ENCODE data around the gene TNFRSF6B.

The TNFRSF6B gene

DNA sequence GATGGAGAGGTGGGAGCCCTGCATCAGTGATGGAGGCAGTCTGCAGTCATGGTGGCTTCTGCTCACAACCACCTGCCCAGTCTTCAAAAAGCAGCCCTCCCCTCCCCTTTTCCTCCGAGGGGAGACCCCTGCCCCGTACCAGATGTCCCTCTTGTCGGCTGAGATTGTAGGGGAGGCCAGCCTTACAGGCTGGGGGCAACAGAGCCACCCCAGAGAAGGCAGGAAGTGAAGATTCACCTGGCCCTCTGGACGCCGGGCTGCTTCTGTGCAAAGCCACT is 4.5 kb downstream of the TNFRSF6B start:
- Histone ChIP-seq H3K36me3 (ENCODE audit: control insufficient read depth, insufficient read depth, low read length) (peaks cover 24% of the 10 kb centered on the region), H3K27me3 (ENCODE audit: control insufficient read depth, insufficient read depth, low read length) (no peaks in the 10 kb centered on the region), H3K9me3 (ENCODE audit: control insufficient read depth, insufficient read depth, low read depth, low read length) (no peaks in the 10 kb centered on the region), H3K9ac (ENCODE audit: low read length) (no peak overlapping the region), H3K27ac (ENCODE audit: low read depth, low read length) (no peak overlapping the region), H3K4me1 (ENCODE audit: control insufficient read depth, insufficient read depth, low read length) (peaks cover 30% of the 10 kb centered on the region), H3K4me3 (ENCODE audit: low read depth, low read length) (no peak overlapping the region)

DNA sequence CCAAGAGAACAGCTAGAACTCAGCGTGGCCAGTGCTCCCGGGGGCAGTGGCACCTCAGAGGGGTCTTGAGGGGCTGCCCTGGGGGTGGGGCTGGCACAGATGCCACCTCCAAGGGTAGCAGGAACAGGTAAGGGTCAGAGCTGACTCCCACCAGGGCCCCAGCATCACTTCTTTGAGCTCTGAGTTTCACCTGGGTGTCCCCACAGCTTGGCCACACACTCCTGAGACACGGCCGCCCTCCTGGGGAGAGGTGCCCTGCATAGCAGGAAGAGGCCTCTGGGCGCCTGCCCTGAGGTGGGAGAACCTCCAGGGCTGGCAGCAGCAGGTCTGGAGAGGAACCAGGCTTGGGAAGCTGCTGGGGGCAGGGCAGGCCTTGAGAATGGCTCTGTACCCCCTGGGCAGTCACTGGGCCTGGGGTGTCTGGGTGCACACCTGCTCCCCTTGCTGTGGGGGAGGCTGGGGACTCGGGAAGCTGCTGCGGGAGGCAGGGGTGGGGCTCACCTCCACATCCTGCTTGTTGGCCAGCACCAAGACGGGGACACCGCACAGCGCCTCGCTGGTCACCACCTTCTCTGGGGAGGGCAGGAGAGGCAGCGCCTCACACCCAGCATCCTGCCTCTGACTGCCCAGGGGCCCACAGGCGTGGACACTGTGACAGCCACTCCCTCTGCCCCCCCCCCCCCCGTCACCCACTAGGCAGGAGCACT is 5.0 kb downstream of the TNFRSF6B start:
- no peak overlapping the region for H3K27ac ChIP-seq (ENCODE audit: low read depth, low read length)
- H3K4me1 ChIP-seq (ENCODE audit: control insufficient read depth, insufficient read depth, low read length) = peaks cover 30% of the 10 kb centered on the region
- H3K9ac ChIP-seq (ENCODE audit: low read length) = no peak overlapping the region
- H3K4me3 ChIP-seq (ENCODE audit: low read depth, low read length) = no peak overlapping the region
- peaks cover 29% of the 10 kb centered on the region for H3K36me3 ChIP-seq (ENCODE audit: control insufficient read depth, insufficient read depth, low read length)
- H3K27me3 ChIP-seq (ENCODE audit: control insufficient read depth, insufficient read depth, low read length) = no peaks in the 10 kb centered on the region
- H3K9me3 ChIP-seq (ENCODE audit: control insufficient read depth, insufficient read depth, low read depth, low read length) = no peaks in the 10 kb centered on the region

DNA sequence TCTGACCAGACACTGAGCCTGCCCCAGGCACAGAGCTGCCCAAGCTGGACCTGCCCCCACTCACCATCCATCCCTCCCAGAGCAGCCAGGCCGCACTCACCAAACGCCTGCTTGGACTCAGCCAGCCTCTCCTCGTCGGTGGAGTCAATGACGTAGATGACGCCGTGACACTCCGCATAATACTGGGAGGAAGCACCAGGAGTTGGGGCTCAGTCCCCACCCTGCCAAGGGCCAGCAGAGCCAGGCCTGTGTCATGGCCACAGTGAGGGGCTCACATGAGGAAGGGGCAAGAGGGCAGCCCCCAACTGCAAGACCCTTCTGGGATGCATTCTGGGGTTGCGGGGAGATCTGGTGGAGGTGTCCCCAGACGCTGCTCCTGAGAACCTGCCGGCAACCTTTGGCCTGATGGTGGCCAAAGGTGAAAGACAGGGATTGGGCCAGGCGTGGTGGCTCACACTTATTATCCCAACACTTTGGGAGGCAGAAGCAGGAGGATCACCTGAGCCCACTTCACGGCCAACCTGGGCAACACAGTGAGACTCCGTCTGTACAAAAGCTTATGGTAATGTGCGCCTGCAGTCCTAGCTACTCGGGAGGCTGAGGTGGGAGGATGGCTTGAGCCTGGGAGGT is 5.7 kb downstream of the TNFRSF6B start:
- Histone ChIP-seq H3K9ac (ENCODE audit: low read length) (no peak overlapping the region), H3K36me3 (ENCODE audit: control insufficient read depth, insufficient read depth, low read length) (peaks cover 30% of the 10 kb centered on the region)

GRCh38 chr20:63702751-63703470 is 6.5 kb downstream of the TNFRSF6B start:
- H3K27me3 ChIP-seq (ENCODE audit: control insufficient read depth, insufficient read depth, low read length) = no peaks in the 10 kb centered on the region
- H3K9ac ChIP-seq (ENCODE audit: low read length) = no peak overlapping the region
- H3K4me1 ChIP-seq (ENCODE audit: control insufficient read depth, insufficient read depth, low read length) = peaks cover 19% of the 10 kb centered on the region
- peaks cover 30% of the 10 kb centered on the region for H3K36me3 ChIP-seq (ENCODE audit: control insufficient read depth, insufficient read depth, low read length)
- no peak overlapping the region for H3K27ac ChIP-seq (ENCODE audit: low read depth, low read length)
- H3K4me3 ChIP-seq (ENCODE audit: low read depth, low read length) = no peak overlapping the region
- H3K9me3 ChIP-seq (ENCODE audit: control insufficient read depth, insufficient read depth, low read depth, low read length) = no peaks in the 10 kb centered on the region

More for the DNA sequence above, 5.7 kb downstream of the TNFRSF6B start:
- no peak overlapping the region for H3K27ac ChIP-seq (ENCODE audit: low read depth, low read length)
- no peaks in the 10 kb centered on the region for H3K27me3 ChIP-seq (ENCODE audit: control insufficient read depth, insufficient read depth, low read length)
- peaks cover 25% of the 10 kb centered on the region for H3K4me1 ChIP-seq (ENCODE audit: control insufficient read depth, insufficient read depth, low read length)
- no peaks in the 10 kb centered on the region for H3K9me3 ChIP-seq (ENCODE audit: control insufficient read depth, insufficient read depth, low read depth, low read length)
- H3K4me3 ChIP-seq (ENCODE audit: low read depth, low read length) = no peak overlapping the region

GRCh38 chr20:63703471-63703975 is 7.1 kb downstream of the TNFRSF6B start:
- Histone ChIP-seq H3K9me3 (ENCODE audit: control insufficient read depth, insufficient read depth, low read depth, low read length) (no peaks in the 10 kb centered on the region), H3K4me1 (ENCODE audit: control insufficient read depth, insufficient read depth, low read length) (peaks cover 19% of the 10 kb centered on the region), H3K4me3 (ENCODE audit: low read depth, low read length) (no peak overlapping the region), H3K36me3 (ENCODE audit: control insufficient read depth, insufficient read depth, low read length) (peaks cover 30% of the 10 kb centered on the region), H3K27ac (ENCODE audit: low read depth, low read length) (no peak overlapping the region), H3K27me3 (ENCODE audit: control insufficient read depth, insufficient read depth, low read length) (no peaks in the 10 kb centered on the region), H3K9ac (ENCODE audit: low read length) (no peak overlapping the region)

DNA sequence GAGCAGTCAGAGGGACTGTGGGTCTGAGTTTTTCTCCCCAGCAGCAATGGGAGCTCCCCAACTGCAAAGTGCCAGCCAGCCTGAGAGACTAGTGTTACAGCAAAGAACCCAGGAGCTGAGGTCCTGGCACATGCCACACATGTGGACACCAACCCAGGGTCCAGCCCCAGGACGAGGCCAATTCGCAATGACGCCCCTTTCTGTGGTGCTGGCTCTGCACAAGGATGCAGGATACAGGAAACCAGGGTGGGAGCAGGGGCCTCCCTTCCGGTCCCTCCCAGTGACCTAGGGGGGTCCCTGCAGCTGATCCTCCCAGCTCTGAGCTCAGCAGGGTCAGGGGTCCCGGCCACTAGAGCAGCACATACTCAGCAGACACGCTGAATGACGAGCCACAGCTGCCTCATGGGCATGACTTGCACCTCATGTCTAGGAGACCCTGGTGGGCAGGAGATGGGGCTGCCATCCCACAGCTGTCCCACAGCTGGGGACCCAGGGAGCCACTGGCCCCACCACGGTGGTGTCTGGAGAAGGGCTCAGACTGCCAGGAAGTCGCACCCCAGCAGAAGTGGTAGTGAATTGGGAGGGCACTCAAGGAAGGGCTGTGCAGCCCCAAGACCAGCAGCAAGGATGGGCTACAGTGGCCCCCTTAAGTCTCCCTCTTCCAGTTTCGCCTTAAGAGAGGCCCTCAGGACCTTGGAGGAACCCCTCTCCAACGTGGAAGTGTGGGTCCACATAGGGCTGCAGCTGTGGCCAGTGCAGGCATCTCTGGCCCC is 7.7 kb downstream of the TNFRSF6B start:
- no peak overlapping the region for H3K4me3 ChIP-seq (ENCODE audit: low read depth, low read length)
- H3K27ac ChIP-seq (ENCODE audit: low read depth, low read length) = no peak overlapping the region
- no peaks in the 10 kb centered on the region for H3K9me3 ChIP-seq (ENCODE audit: control insufficient read depth, insufficient read depth, low read depth, low read length)
- no peak overlapping the region for H3K9ac ChIP-seq (ENCODE audit: low read length)
- peaks cover 34% of the 10 kb centered on the region for H3K36me3 ChIP-seq (ENCODE audit: control insufficient read depth, insufficient read depth, low read length)
- H3K27me3 ChIP-seq (ENCODE audit: control insufficient read depth, insufficient read depth, low read length) = no peaks in the 10 kb centered on the region
- peaks cover 17% of the 10 kb centered on the region for H3K4me1 ChIP-seq (ENCODE audit: control insufficient read depth, insufficient read depth, low read length)

DNA sequence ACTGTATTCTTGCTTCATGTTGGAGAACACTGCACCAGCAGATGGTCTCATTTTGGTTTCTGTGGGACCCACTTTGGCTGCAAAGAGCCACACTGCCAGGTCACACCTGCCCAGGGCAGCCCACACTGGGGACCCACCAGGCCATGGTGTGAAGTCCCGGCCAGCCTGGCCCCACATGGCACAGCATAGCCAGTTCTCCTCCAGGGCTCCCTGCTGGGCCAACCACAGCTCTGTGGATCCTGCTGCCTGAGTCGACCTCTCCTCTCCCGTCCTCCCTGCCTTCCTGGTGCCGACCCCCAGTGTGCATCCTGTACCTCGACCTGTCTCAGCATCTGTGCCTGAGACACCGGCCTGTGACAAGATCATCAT is 8.3 kb downstream of the TNFRSF6B start:
- Histone ChIP-seq H3K9ac (ENCODE audit: low read length) (no peak overlapping the region), H3K36me3 (ENCODE audit: control insufficient read depth, insufficient read depth, low read length) (peaks cover 39% of the 10 kb centered on the region), H3K27ac (ENCODE audit: low read depth, low read length) (no peak overlapping the region), H3K4me3 (ENCODE audit: low read depth, low read length) (no peak overlapping the region), H3K4me1 (ENCODE audit: control insufficient read depth, insufficient read depth, low read length) (peaks cover 11% of the 10 kb centered on the region), H3K27me3 (ENCODE audit: control insufficient read depth, insufficient read depth, low read length) (no peaks in the 10 kb centered on the region), H3K9me3 (ENCODE audit: control insufficient read depth, insufficient read depth, low read depth, low read length) (no peaks in the 10 kb centered on the region)

GRCh38 chr20:63705232-63706026 is 9.0 kb downstream of the TNFRSF6B start:
- H3K27me3 ChIP-seq (ENCODE audit: control insufficient read depth, insufficient read depth, low read length) = no peaks in the 10 kb centered on the region
- peaks cover 8% of the 10 kb centered on the region for H3K4me1 ChIP-seq (ENCODE audit: control insufficient read depth, insufficient read depth, low read length)
- H3K36me3 ChIP-seq (ENCODE audit: control insufficient read depth, insufficient read depth, low read length) = peaks cover 43% of the 10 kb centered on the region
- no peak overlapping the region for H3K9ac ChIP-seq (ENCODE audit: low read length)
- H3K27ac ChIP-seq (ENCODE audit: low read depth, low read length) = no peak overlapping the region
- no peak overlapping the region for H3K4me3 ChIP-seq (ENCODE audit: low read depth, low read length)
- H3K9me3 ChIP-seq (ENCODE audit: control insufficient read depth, insufficient read depth, low read depth, low read length) = no peaks in the 10 kb centered on the region

DNA sequence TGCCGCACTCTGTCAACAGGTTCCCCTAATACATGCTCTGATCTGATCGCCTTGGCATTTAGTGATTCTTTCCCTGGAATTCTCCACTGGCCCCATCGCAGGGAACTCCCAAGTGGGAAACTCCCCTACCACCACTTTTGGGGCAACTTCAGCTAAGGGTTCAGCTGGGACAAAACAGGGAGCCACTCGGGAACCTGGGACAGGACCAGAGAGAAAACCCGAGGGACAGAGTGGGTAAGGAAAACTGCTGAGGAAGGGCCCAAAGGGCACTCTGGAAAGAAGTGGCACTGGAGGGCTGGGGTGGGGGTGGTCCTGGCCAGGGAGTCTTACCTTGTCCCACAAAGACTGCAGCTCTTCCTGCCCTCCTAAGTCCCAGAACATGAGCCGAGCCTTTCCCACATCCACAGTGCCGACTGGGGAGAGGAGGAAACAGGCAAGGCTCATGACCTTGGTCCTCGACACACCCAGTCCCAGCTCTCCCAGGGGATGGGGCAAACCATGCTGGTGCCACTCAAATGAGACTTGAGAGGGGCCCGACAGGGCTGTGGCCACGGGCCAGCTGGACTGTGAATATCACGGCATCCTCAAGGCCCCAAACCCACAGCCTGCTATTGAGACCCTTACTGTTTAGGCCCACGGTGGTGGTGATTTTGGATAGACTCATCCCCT is 9.7 kb downstream of the TNFRSF6B start:
- Histone ChIP-seq H3K36me3 (ENCODE audit: control insufficient read depth, insufficient read depth, low read length) (peaks cover 50% of the 10 kb centered on the region), H3K9me3 (ENCODE audit: control insufficient read depth, insufficient read depth, low read depth, low read length) (no peaks in the 10 kb centered on the region), H3K27me3 (ENCODE audit: control insufficient read depth, insufficient read depth, low read length) (no peaks in the 10 kb centered on the region), H3K9ac (ENCODE audit: low read length) (peak overlapping the region; percentile 92), H3K27ac (ENCODE audit: low read depth, low read length) (no peak overlapping the region), H3K4me1 (ENCODE audit: control insufficient read depth, insufficient read depth, low read length) (peaks cover 8% of the 10 kb centered on the region), H3K4me3 (ENCODE audit: low read depth, low read length) (peak overlapping the region; percentile 78)

Data from HUES6 (cell line).